ENCODE measurements around the gene COG7. TPM values are rescaled to one million over a fixed set of nuclear protein-coding genes. Genes with fewer than 3 reads are reported as not detected.

COG7 gene
- total and polyA plus RNA-seq, 2 donors (not counting 3 experiments of a cell fraction or from before 2014, with no cell fraction given), result 24.1 to 42.0 TPM

GRCh38 chr16:23365602-23366240 is 87.3 kb downstream of the COG7 start:
- intact Hi-C loops (cut with micrococcal nuclease), result loop anchor here (1.0 kb wide), 1 partner anchor 58 kb away; no protein-coding TSS in a partner anchor
- CTCF ChIA-PET, result interaction anchor here (0.7 kb wide), 1 partner anchor 68 kb away, joined by 3 read pairs; no protein-coding TSS in a partner anchor
- H3K79me2 ChIP-seq (ENCODE audit: control insufficient read depth, insufficient read depth, low read length), result no peaks in the 10 kb centered on the region
- no peak for TF ChIP-seq FOS (IDR thresholded peaks at IDR 0.05; ENCODE audit: borderline replicate concordance, insufficient read depth, low read length)
- TF ChIP-seq MAX (IDR thresholded peaks at IDR 0.05; ENCODE audit: insufficient read depth, insufficient read length), result no peak
- TF ChIP-seq CTCF (IDR thresholded peaks at IDR 0.05; ENCODE audit: extremely low read depth in 1 of 2, insufficient read depth in 1 of 2, low read depth in 1 of 2, low read length in 2 of 2), result no peak
- no peaks in the 10 kb centered on the region for H3K36me3 ChIP-seq (ENCODE audit: control insufficient read depth in 2 of 2, extremely low read depth in 1 of 2, insufficient read depth in 2 of 2, low read length in 2 of 2)
- peaks cover 4% of the 10 kb centered on the region for H3K4me1 ChIP-seq (ENCODE audit: control insufficient read depth, extremely low read depth, insufficient read depth, low read length)
- H3K9me1 ChIP-seq (replicated peaks; ENCODE audit: control insufficient read depth, extremely low read depth, insufficient read depth, low read length), result no peaks in the 10 kb centered on the region
- no peaks in the 10 kb centered on the region for H3K9me3 ChIP-seq (replicated peaks; ENCODE audit: control insufficient read depth, insufficient read depth, low read length)
- FAIRE-seq (peak; percentile 74), DNase-seq (ENCODE audit: low read depth, low spot score) (peak; percentile 85)
- BruUV-seq (replicated peaks), result no TSS peak
- H3K27ac ChIP-seq (ENCODE audit: insufficient read depth, low read depth, low read length), result no peak overlapping the region
- H3K4me3 ChIP-seq (replicated peaks in 1 of 3; ENCODE audit: insufficient read depth in 1 of 3, low read depth in 1 of 3, low read length in 3 of 3), result no peak overlapping the region
- H3K9ac ChIP-seq (replicated peaks; ENCODE audit: extremely low read depth, insufficient read depth, low read length), result no peak overlapping the region
- no peak overlapping the region for H3K4me2 ChIP-seq (ENCODE audit: insufficient read depth, low read length)
- H4K20me1 ChIP-seq (replicated peaks; ENCODE audit: control insufficient read depth, extremely low read depth, insufficient read depth, low read length), result no peaks in the 10 kb centered on the region
- no peak overlapping the region for H2AFZ ChIP-seq (ENCODE audit: low read depth, low read length)
- POLR2A ChIA-PET, result interaction anchor here (0.6 kb wide), 1 partner anchor 74 kb away, joined by 3 read pairs; no protein-coding TSS in a partner anchor
- dilution Hi-C loops (cut with MboI; ENCODE audit: extremely low pct_ligation_motif_present, low sequenced_read_pairs), result no loop called here
- H3K27me3 ChIP-seq (ENCODE audit: control insufficient read depth in 2 of 2, insufficient read depth in 2 of 2, low read length in 2 of 2), result no peaks in the 10 kb centered on the region
